Measurements from ENCODE around the gene ASB1.

DNA sequence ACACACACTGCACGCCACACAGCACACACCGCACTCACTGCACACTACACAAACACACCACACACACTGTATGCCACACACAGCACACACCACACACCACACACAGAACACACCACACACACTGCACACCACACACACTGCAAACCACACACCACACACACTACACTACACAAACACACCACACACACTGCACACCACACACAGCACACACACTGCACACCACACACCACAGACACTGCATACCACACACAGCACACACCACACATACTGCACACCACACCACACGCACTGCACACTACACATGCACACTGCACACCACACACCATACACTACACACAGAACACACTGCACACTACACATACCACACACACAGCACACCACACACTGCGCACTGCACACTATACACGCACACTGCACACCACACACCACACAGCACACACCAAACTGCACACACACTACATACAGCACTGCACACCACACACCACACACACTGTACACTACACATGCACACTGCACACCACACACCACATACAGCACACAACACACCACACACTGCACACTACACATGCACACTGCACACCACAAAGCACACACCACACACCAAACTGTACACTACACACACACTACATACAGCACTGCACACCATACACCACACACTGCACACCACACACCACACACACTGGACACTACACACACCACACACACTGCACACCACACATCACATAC, 59.6 kb downstream of the ASB1 start:
- TF ChIP-seq EZH2phosphoT487 (IDR thresholded peaks at IDR 0.05; ENCODE audit: borderline replicate concordance, low read length): no peak
- TF ChIP-seq, protein P1, sequence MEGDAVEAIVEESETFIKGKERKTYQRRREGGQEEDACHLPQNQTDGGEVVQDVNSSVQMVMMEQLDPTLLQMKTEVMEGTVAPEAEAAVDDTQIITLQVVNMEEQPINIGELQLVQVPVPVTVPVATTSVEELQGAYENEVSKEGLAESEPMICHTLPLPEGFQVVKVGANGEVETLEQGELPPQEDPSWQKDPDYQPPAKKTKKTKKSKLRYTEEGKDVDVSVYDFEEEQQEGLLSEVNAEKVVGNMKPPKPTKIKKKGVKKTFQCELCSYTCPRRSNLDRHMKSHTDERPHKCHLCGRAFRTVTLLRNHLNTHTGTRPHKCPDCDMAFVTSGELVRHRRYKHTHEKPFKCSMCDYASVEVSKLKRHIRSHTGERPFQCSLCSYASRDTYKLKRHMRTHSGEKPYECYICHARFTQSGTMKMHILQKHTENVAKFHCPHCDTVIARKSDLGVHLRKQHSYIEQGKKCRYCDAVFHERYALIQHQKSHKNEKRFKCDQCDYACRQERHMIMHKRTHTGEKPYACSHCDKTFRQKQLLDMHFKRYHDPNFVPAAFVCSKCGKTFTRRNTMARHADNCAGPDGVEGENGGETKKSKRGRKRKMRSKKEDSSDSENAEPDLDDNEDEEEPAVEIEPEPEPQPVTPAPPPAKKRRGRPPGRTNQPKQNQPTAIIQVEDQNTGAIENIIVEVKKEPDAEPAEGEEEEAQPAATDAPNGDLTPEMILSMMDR (conservative IDR thresholded peaks at IDR 0.05; ENCODE audit: low read depth, low read length): no peak
